Fibroblast of pulmonary artery (primary cell): Measurements from ENCODE around the gene LYSET.

ENCODE experiments used
- DNase-seq: peaks from one replicate; pipeline ENCODE4 v3.0.0-alpha.2; 2010; ENCODE audit warnings: low read depth
- H3K4me3 ChIP-seq: replicated peaks from 2 replicates; pipeline ENCODE4 v1.5.1; 2011; ENCODE audit warnings: low read depth, mild to moderate bottlenecking, control low read depth, low read length, moderate library complexity
- CTCF ChIP-seq: IDR thresholded peaks from 2 replicates; pipeline ENCODE4 v1.5.1; 2011; ENCODE audit warnings: mild to moderate bottlenecking, control low read depth, low read length, inconsistent platforms; ENCODE audit errors: missing control alignments

LYSET gene

DNA sequence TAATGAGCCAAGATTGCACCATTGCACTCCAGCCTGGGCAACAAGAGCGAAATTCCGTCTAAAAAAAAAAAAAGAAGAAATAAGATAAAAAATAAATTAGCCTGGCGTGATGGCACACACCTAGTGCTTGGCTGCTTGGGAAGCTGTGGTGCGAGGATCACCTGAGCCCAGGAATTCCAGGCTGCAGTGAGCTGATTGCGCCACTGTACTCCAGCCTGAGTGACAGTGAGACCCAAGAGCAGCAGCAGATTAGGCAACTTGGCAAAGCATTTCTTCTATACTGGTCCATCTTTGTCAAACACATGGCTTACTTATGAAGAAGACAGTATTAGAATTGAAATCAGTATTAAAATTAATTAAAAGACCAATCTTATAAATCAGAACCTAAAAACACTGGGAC lies 15.4 kb downstream of the LYSET start:
- TF ChIP-seq CTCF, result no peak
- DNase-seq, result no peak
- no peak overlapping the region for H3K4me3 ChIP-seq

DNA sequence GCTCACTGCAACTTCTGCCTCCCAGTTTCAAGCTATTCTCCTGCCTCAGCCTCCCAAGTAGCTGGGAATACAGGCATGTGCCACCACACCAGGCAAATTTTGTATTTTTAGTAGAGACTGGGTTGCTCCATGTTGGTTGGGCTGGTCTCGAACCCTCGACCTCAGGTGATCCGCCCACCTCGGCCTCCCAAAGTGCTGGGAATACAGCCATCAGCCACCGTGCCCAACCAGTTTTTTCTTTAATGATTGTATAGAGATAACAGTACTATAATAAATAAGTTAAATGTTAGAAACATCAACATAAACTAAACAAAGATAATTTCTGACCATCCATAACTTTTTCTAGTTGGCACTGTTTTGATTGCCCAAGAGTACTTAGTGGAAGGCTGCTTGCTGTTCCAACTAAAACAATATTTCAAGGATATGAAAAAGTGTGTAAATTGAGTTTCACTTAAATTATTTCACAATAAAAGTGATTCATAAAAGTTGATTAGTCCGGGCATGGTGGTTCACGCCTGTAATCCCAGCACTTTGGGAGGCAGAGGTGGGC lies 16.1 kb downstream of the LYSET start:
- no peak for DNase-seq
- H3K4me3 ChIP-seq, result no peak overlapping the region
- TF ChIP-seq CTCF, result no peak

DNA sequence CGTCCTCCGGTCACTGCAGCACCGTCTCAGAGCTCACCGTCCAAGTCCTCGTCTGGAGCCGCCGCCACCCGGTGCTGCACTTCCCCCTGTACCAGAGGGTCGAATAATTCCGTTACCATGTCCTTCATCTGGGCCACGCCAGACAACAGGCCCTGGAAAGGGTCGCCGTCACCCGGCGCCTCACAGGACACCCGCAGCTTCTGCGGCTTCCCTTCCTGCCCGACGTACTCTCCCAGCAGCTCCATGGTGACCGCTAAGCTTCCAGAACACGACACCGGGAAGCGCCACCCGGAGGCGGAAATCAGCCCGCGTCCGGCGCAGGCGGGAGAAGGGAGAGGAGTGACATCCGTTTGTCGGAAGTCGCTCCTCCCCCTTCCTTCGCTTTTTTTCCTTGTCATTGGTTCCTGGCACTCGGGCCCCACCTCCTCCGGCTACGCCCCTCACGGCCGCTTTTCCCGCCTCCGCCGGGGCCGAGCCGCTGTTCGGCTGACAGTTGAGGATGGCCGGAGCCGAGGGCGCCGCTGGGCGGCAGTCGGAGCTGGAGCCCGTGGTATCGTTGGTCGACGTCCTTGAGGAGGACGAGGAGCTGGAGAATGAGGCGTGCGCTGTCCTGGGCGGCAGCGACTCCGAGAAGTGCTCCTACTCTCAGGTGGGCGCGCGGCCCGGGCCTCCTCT lies 21.8 kb downstream of the LYSET start, which contains the start of the genes GON7 and UBR7:
TSS of gene GON7 (minus strand) at position 273 of the 675 bp plus-strand sequence. CDS start at position 245, 28 bp downstream.
TSS of gene UBR7 (plus strand) at position 464 of the 675 bp plus-strand sequence. CDS start at position 500, 36 bp downstream.
- peak; percentile 97 for DNase-seq
- peak within 1 kb of the TSS; percentile 93 for H3K4me3 ChIP-seq
- peak; percentile 17 for TF ChIP-seq CTCF

GRCh38 chr14:93207468-93208308 lies 22.6 kb downstream of the LYSET start:
- DNase-seq, result peak; percentile 53
- H3K4me3 ChIP-seq, result peak overlapping the region; percentile 93
- TF ChIP-seq CTCF, result peak; percentile 36

DNA sequence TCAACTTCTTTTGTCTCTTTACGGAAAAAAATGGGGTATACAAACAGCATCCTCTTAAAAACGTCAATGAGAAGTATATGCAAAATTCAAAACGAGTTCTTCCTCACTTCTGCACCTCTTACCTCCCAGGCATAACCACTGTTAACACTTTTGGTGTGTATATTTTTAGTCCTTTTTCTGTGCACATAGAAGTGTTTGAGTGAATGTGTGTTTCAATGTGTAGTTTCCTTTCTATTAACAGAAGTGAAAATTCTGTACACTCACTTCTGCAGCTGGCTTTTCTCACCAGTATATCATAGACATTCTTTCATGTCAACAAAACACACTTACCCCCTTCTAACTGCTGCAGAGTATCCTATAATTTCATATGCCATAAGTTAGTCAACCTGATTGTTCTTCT lies 27.3 kb downstream of the LYSET start:
- TF ChIP-seq CTCF, result no peak
- no peak overlapping the region for H3K4me3 ChIP-seq
- no peak for DNase-seq

DNA sequence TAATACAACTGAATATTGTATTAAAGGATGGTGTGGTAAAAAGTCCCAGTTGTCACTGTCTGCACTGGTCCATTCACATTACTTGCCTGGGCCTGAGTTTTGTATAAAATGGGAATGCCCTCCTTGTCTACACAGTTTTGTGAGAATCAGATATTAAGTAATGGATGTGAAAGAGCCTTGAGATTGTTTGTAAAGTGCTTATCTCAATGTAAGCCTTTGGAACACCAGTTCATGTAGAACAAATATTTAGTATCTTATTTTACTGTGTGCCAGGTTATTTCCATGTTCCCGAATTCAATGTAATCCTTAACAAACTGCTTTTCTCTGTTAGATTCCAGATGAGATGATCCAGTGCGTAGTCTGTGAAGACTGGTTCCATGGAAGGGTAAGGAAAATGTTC lies 29.5 kb downstream of the LYSET start:
- DNase-seq, result no peak
- no peak overlapping the region for H3K4me3 ChIP-seq
- TF ChIP-seq CTCF, result no peak
